WI38 (cell line): ENCODE data around the gene ARR3.
"Not testable (repeated sequence)": the region's sequence is repeated elsewhere in the genome, so short reads cannot be mapped to it uniquely, and the experiment has no call there.

Experiments
- H3K4me3 ChIP-seq: 2 replicates; pipeline ENCODE4 v1.5.1; 2011; ENCODE audit warnings: low read depth, mild to moderate bottlenecking, control low read depth, low read length
- CTCF ChIP-seq: IDR thresholded peaks from 2 replicates; pipeline ENCODE4 v1.5.1; 2012; ENCODE audit warnings: low read depth, mild to moderate bottlenecking, control low read depth, low read length

ARR3 gene

DNA sequence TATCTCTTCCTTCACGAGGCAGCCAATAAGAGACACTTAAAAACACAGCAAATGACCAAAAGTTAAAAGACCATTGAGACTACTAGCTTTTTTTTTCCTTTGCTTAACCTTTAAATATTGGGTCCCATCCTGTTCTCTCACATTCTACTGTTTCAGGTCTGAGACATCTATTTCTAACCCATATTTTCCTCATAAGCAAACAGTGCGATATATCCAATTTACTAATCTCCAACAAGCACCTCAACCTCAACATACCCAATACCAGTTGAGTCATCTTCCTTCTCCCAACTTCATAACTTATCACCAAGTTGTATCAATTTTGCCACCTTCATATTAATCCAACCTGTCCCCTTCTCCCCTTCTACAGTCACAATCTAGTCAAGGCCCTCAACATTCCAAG is 26.6 kb upstream of the ARR3 start:
- TF ChIP-seq CTCF = no peak
- no peak overlapping the region for H3K4me3 ChIP-seq

DNA sequence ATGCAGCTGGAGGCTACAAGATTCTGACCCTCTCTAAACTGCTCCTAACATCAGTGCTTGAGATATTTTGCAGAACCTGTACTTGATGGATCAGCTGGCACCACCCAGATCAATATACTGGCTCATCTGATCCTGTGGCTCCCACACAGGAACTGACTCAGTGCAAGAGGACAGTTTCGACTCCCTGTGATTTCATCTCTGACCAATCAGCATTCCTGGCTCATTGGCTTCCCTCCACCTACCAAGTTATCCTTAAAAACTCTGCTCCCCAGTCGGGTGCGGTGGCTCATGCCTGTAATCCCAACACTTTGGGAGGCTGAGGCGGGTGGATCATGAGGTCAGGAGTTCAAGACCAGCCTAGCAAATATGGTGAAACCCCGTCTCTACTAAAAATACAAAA is 24.5 kb upstream of the ARR3 start:
- not testable (repeated sequence) for H3K4me3 ChIP-seq

GRCh38 chrX:70244881-70245280 is 23.3 kb upstream of the ARR3 start:
- no peak for TF ChIP-seq CTCF

DNA sequence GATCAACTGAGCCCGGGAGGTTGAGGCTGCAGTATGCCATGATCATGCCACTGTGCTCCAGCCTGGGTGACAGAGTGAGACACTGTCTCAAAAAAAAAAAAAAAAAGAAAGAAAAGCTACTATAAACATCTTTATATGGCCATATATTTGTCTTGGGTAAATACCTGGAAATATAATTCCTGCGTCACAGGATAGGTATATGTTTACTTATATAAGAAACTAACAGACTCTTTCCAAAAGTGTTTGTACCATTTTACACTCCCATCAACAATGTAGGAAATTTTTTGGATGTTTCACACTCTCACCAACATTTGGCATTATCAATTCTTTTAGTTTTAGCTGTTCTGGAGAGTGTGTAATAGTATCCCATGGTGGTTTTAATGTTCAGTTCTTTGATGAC is 20.9 kb upstream of the ARR3 start:
- no peak overlapping the region for H3K4me3 ChIP-seq
- no peak for TF ChIP-seq CTCF

More at GRCh38 chrX:70244881-70245280, 23.3 kb upstream of the ARR3 start:
- H3K4me3 ChIP-seq = no peak overlapping the region

- H3K4me3 ChIP-seq = no peak overlapping the region
- no peak for TF ChIP-seq CTCF
Measured at GRCh38 chrX:70252491-70252890, 15.6 kb upstream of the ARR3 start.

DNA sequence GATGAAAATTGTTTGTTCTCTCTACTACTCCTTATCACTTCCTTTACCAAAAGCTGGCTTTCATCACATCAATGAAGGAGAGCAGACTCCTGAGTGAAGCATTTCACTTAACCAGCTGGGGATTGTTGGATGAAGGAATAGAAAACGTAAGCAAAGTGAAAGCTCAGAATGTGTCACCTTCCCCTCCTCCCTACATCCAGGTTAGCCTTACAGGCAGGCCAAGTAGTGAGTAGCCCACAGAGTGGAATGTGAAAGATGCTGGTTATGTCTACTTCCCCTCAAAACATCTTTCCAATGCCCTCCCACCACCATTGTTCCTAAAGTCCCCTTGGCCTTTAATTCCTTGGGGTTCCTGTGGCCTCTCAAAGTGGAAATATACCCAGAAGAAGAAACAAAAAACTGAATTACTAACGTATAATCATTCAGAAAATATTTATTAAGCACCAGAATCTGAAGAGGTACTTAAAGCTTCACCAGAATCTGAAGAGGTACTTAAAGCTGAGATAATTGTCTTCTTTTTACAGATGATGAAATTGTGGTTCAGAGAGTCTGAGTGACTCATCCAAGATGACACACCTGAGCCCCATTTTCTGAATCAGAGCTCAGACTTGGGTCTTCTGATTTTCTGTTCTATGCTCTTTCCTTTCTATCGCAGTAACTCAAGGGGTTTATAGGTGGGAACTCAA is 14.6 kb upstream of the ARR3 start:
- H3K4me3 ChIP-seq = no peak overlapping the region
- TF ChIP-seq CTCF = no peak

- no peak for TF ChIP-seq CTCF
- H3K4me3 ChIP-seq = no peak overlapping the region
Measured at GRCh38 chrX:70254063-70254400, 14.1 kb upstream of the ARR3 start.

DNA sequence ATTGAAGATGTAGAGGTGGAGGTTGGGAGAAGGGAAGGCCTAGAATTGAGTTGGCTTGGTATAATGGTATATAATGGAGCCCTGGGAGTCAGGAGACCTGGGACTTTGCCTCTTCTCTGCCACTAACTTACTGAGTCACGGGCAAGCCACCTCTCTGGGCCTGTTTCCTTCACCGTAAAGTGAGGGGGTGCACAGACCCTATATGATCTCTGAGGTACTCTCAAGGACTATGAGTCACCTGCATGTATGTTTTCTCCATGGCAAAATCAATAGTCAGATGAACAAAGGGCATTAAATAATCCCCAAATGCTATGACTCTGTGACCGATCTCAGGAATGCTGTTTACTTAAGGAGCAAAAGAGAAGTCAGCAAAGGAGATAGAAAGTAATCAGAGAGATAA is 13.2 kb upstream of the ARR3 start:
- no peak for TF ChIP-seq CTCF
- H3K4me3 ChIP-seq = no peak overlapping the region
